Nephron (organoid): Measurements from ENCODE around the gene CAPNS1.

Source experiments
- H3K27ac Mint-ChIP-seq, 3 experiments: 2 replicates each; pipeline ENCODE4 v1.8.0; 2020; ENCODE audit warnings: mixed read lengths in 3 of 3, mild to moderate bottlenecking in 2 of 3, moderate library complexity in 1 of 3
- H3K27me3 Mint-ChIP-seq: 2 replicates; pipeline ENCODE4 v1.8.0; 2021; ENCODE audit warnings: low read depth, mild to moderate bottlenecking, moderate library complexity, mixed read lengths
- H3K36me3 Mint-ChIP-seq: 2 replicates; pipeline ENCODE4 v1.8.0; 2020; ENCODE audit warnings: low read depth, mixed read lengths
- H3K4me1 Mint-ChIP-seq: 2 replicates; pipeline ENCODE4 v1.8.0; 2020; ENCODE audit warnings: mixed read lengths
- H3K4me3 Mint-ChIP-seq, 3 experiments: 2 replicates each; pipeline ENCODE4 v1.8.0; 2020; ENCODE audit warnings: mild to moderate bottlenecking in 3 of 3, mixed read lengths in 3 of 3, moderate library complexity in 2 of 3
- H3K9me3 Mint-ChIP-seq: 2 replicates; pipeline ENCODE4 v1.8.0; 2020; ENCODE audit warnings: mixed read lengths
- CTCF ChIP-seq, 3 experiments: fragments of 200-600 bp; sonication (generic); IDR thresholded peaks; one replicate each; pipeline ENCODE4 v1.5.0; 2021; ENCODE audit warnings: antibody characterized with exemption in 3 of 3; ENCODE audit not compliant: unreplicated experiment in 3 of 3

CAPNS1 gene

GRCh38 chr19:36103842-36104552 lies 35.9 kb upstream of the CAPNS1 start:
- peaks cover 9% of the 10 kb centered on the region for H3K36me3 Mint-ChIP-seq
- H3K27ac Mint-ChIP-seq: no peak overlapping the region
- no peaks in the 10 kb centered on the region for H3K4me1 Mint-ChIP-seq
- no peak for TF ChIP-seq CTCF (IDR thresholded peaks at IDR 0.05; ENCODE audit: unreplicated experiment in 3 of 3)
- no peaks in the 10 kb centered on the region for H3K9me3 Mint-ChIP-seq
- H3K27me3 Mint-ChIP-seq: no peaks in the 10 kb centered on the region
- no peak overlapping the region for H3K4me3 Mint-ChIP-seq

GRCh38 chr19:36106441-36106840 lies 33.4 kb upstream of the CAPNS1 start:
- peaks cover 10% of the 10 kb centered on the region for H3K36me3 Mint-ChIP-seq
- H3K9me3 Mint-ChIP-seq: no peaks in the 10 kb centered on the region
- H3K27me3 Mint-ChIP-seq: no peaks in the 10 kb centered on the region
- no peak overlapping the region for H3K27ac Mint-ChIP-seq
- TF ChIP-seq CTCF (IDR thresholded peaks at IDR 0.05; ENCODE audit: unreplicated experiment in 3 of 3): no peak
- no peaks in the 10 kb centered on the region for H3K4me1 Mint-ChIP-seq
- peak overlapping the region in 1 of 3 experiments; percentile 24 for H3K4me3 Mint-ChIP-seq

DNA sequence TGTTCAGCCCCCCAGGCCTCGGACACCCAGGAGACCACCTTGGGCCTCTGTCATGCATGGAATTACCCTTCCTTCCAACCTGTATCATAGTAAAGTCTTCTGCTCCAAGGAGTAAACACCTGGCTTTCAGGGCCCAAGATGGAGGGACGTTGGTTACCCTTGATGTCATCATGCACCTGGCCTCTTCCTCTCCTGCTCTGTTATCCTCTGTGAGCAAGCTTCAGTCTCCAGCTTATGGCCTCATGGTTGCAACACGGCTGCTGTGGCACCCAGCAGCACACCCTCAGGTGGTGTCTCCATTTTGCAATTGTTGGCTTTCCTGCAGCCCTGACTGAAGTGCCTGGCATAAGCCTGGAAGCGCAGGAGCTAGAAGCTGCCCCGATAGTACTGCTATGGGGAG lies 32.9 kb upstream of the CAPNS1 start:
- no peak for TF ChIP-seq CTCF (IDR thresholded peaks at IDR 0.05; ENCODE audit: unreplicated experiment in 3 of 3)
- Mint-ChIP-seq H3K4me3 (no peak overlapping the region), H3K36me3 (peaks cover 13% of the 10 kb centered on the region), H3K27ac (no peak overlapping the region), H3K4me1 (no peaks in the 10 kb centered on the region), H3K27me3 (no peaks in the 10 kb centered on the region), H3K9me3 (no peaks in the 10 kb centered on the region)

DNA sequence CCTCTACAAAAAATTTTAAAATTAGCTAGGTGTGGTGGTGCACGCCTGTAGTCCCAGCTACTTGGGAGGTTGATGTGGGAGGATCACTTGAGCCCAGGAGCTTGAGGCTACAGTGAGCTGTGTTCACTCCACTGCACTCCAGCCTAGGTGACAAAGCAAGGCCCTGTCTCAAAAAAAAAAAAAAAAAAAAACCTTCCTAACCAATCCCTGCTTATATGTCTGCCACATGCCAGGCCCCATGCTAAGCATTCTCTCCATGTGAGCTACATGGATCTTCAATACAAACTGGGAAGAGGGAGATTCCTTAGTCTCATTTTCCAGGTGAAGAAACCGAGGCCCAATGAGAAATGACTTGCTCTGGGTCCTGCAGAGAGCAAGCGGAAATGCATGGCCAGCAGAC lies 31.2 kb upstream of the CAPNS1 start:
- Mint-ChIP-seq H3K27me3 (no peaks in the 10 kb centered on the region), H3K9me3 (no peaks in the 10 kb centered on the region), H3K4me1 (peaks cover 8% of the 10 kb centered on the region), H3K27ac (no peak overlapping the region), H3K36me3 (peaks cover 23% of the 10 kb centered on the region), H3K4me3 (no peak overlapping the region)
- no peak for TF ChIP-seq CTCF (IDR thresholded peaks at IDR 0.05; ENCODE audit: unreplicated experiment in 3 of 3)

GRCh38 chr19:36110487-36111199 lies 29.2 kb upstream of the CAPNS1 start, which contains the start of gene OVOL3:
Gene OVOL3, plus strand, starts transcription at chr19:36111143. Its CDS starts 60 bp downstream, at chr19:36111203.
- Mint-ChIP-seq H3K27ac (no peak within 1 kb of the TSS), H3K36me3 (peaks cover 26% of the 10 kb centered on the region), H3K9me3 (no peaks in the 10 kb centered on the region), H3K4me1 (peaks cover 19% of the 10 kb centered on the region), H3K27me3 (no peaks in the 10 kb centered on the region), H3K4me3 (peak within 1 kb of the TSS; percentile 69 to 96 (median 75))
- no peak for TF ChIP-seq CTCF (IDR thresholded peaks at IDR 0.05; ENCODE audit: unreplicated experiment in 3 of 3)
